Occipital lobe (tissue), 1 donor: ENCODE results near the gene GNG2. TPM values are rescaled to one million over a fixed set of nuclear protein-coding genes. Genes with fewer than 3 reads are reported as not detected.

Experiments used
- total RNA-seq: library from RNA; depleted of rRNA; stranded (reverse); fragments of >200 nt; gene quantifications from one replicate; pipeline ENCODE4 v1.2.3, GENCODE V29; 2014

Gene GNG2
- total RNA-seq, 1 donor from 2014 or later: 317 TPM

Other genes with a start within 250 kb of the GNG2 start
- 20.3 TPM for gene FRMD6, start 208.7 kb upstream of the GNG2 start, total RNA-seq
- 52.1 TPM for gene RTRAF, start 128.9 kb downstream of the GNG2 start, total RNA-seq
- 8.9 TPM for gene NID2, start 208.4 kb downstream of the GNG2 start, total RNA-seq